H1 (cell line): ENCODE data around the gene CFAP54. TPM values are rescaled to one million over a fixed set of nuclear protein-coding genes. Genes with fewer than 3 reads are reported as not detected.

Experiments
- CTCF ChIA-PET: fragments of 300-600 bp; sonication (Branson Sonifier 250); formaldehyde crosslinking; loops from one replicate; lab custom pipeline; 2021; ENCODE audit not compliant: partially characterized antibody; lab: Charles Lee
- POLR2A ChIA-PET: fragments of 300-600 bp; sonication (Branson Sonifier 250); formaldehyde crosslinking; loops from one replicate; lab custom pipeline; 2021; ENCODE audit warnings: inconsistent platforms; ENCODE audit not compliant: partially characterized antibody; lab: Charles Lee
- DNase-seq, 2 experiments: peaks; one replicate each; pipeline versions ENCODE4 v3.0.0 to v3.0.0-alpha.2; 2010 to 2022; ENCODE audit warnings: low spot score in 2 of 2, low read depth in 1 of 2, mixed read lengths in 1 of 2
- FAIRE-seq: peaks from 2 replicates; lab custom pipeline; 2011; peaks lifted over from hg19 to GRCh38; lab: Jason Lieb, UNC
- H2AFZ ChIP-seq: 2 replicates; pipeline ENCODE4 v1.8.1; 2012; ENCODE audit warnings: low read length, inconsistent platforms
- H2AK5ac ChIP-seq: 2 replicates; pipeline ENCODE4 v1.6.1; 2013; ENCODE audit warnings: low read depth, low read length
- H2BK120ac ChIP-seq: replicated peaks from 2 replicates; pipeline ENCODE3; 2013; ENCODE audit warnings: low read depth, low read length, inconsistent platforms
- H2BK12ac ChIP-seq: 2 replicates; pipeline ENCODE4 v1.6.1; 2013; ENCODE audit warnings: low read depth, low read length
- H2BK15ac ChIP-seq: 2 replicates; pipeline ENCODE4 v1.6.1; 2013; ENCODE audit warnings: low read length
- H2BK20ac ChIP-seq: 2 replicates; pipeline ENCODE4 v1.6.1; 2013; ENCODE audit warnings: low read length
- H2BK5ac ChIP-seq: 2 replicates; pipeline ENCODE4 v1.6.1; 2013; ENCODE audit warnings: low read depth, low read length
- H3K14ac ChIP-seq: 2 replicates; pipeline ENCODE4 v1.6.1; 2013; ENCODE audit warnings: inconsistent platforms; ENCODE audit not compliant: insufficient read length
- H3K18ac ChIP-seq: 2 replicates; pipeline ENCODE4 v1.6.1; 2013; ENCODE audit warnings: low read length; ENCODE audit errors: extremely low read depth
- H3K23ac ChIP-seq: 2 replicates; pipeline ENCODE4 v1.6.1; 2013; ENCODE audit warnings: inconsistent platforms; ENCODE audit not compliant: insufficient read length
- H3K23me2 ChIP-seq: 2 replicates; pipeline ENCODE4 v1.6.1; 2013; ENCODE audit warnings: low read depth, low read length
- H3K27ac ChIP-seq: 2 replicates; pipeline ENCODE4 v1.6.1; 2011; ENCODE audit warnings: low read depth, low read length, inconsistent platforms
- H3K27me3 ChIP-seq, 4 experiments: replicated peaks in 1 of 4; 1 replicate in 1 of 4; 2 replicates in 3 of 4; pipeline versions ENCODE4 v1.6.1 to v1.8.1; 2011 to 2013; ENCODE audit warnings: low read length in 3 of 4, mild to moderate bottlenecking in 3 of 4, inconsistent platforms in 2 of 4, mixed read lengths in 2 of 4, moderate library complexity in 1 of 4; ENCODE audit not compliant: control insufficient read depth in 3 of 4, insufficient read depth in 3 of 4; ENCODE audit errors: extremely low read depth in 1 of 4
- H3K36me3 ChIP-seq, 4 experiments: 2 replicates each; pipeline versions ENCODE4 v1.6.1 to v1.8.1; 2011 to 2013; ENCODE audit warnings: mild to moderate bottlenecking in 4 of 4, low read length in 3 of 4, moderate library complexity in 2 of 4, control low read depth in 1 of 4, inconsistent platforms in 1 of 4; ENCODE audit not compliant: insufficient read depth in 4 of 4, control insufficient read depth in 2 of 4
- H3K4ac ChIP-seq: replicated peaks from 2 replicates; pipeline ENCODE3; 2013; ENCODE audit warnings: low read length, low read depth, mixed read lengths, inconsistent platforms; ENCODE audit not compliant: insufficient read length
- H3K4me1 ChIP-seq, 4 experiments: replicated peaks in 1 of 4; 1 replicate in 1 of 4; 2 replicates in 3 of 4; pipeline versions ENCODE4 v1.6.1 to v1.8.1; 2011 to 2013; ENCODE audit warnings: low read length in 3 of 4, inconsistent platforms in 2 of 4, mixed read lengths in 1 of 4; ENCODE audit not compliant: insufficient read depth in 4 of 4, control insufficient read depth in 3 of 4
- H3K4me2 ChIP-seq, 2 experiments: 2 replicates each; pipeline versions ENCODE4 v1.6.1 to v1.8.1; 2011 to 2013; ENCODE audit warnings: low read depth in 2 of 2, low read length in 2 of 2, control low read depth in 1 of 2, inconsistent platforms in 1 of 2, mild to moderate bottlenecking in 1 of 2; ENCODE audit not compliant: insufficient read depth in 1 of 2
- H3K4me3 ChIP-seq, 4 experiments: fragments of 200-600, 300-600 bp in 1 of 4; sonication (generic), shearing (Covaris generic), sonication (Bioruptor Twin) in 1 of 4; 2 replicates each; pipeline versions ENCODE4 v1.5.1 to v1.8.1; 2011 to 2016; ENCODE audit warnings: low read length in 4 of 4, low read depth in 3 of 4, control low read depth in 2 of 4, inconsistent platforms in 2 of 4, mild to moderate bottlenecking in 2 of 4, mixed read lengths in 1 of 4, moderate library complexity in 1 of 4; ENCODE audit not compliant: insufficient read depth in 2 of 4; ENCODE audit errors: extremely low read depth in 1 of 4
- H3K56ac ChIP-seq: replicated peaks from 2 replicates; pipeline ENCODE3; 2013; ENCODE audit warnings: low read depth, mild to moderate bottlenecking, mixed read lengths, low read length, inconsistent platforms; ENCODE audit not compliant: insufficient read length
- H3K79me1 ChIP-seq: 2 replicates; pipeline ENCODE4 v1.6.1; 2013; ENCODE audit warnings: low read depth, low read length, control low read depth
- H3K79me2 ChIP-seq, 2 experiments: 2 replicates each; pipeline versions ENCODE4 v1.6.1 to v1.8.1; 2012 to 2013; ENCODE audit warnings: low read length in 2 of 2, mild to moderate bottlenecking in 2 of 2, inconsistent platforms in 1 of 2; ENCODE audit not compliant: insufficient read depth in 2 of 2, control insufficient read depth in 1 of 2
- H3K9ac ChIP-seq, 4 experiments: replicated peaks in 1 of 4; 1 replicate in 1 of 4; 2 replicates in 3 of 4; pipeline versions ENCODE4 v1.6.1 to v1.8.1; 2011 to 2013; ENCODE audit warnings: low read depth in 3 of 4, low read length in 3 of 4, control low read depth in 2 of 4, mild to moderate bottlenecking in 2 of 4, moderate library complexity in 2 of 4, inconsistent platforms in 1 of 4; ENCODE audit errors: extremely low read depth in 1 of 4
- H3K9me3 ChIP-seq, 2 experiments: 2 replicates each; pipeline versions ENCODE4 v1.6.1 to v1.8.1; 2012 to 2013; ENCODE audit warnings: mild to moderate bottlenecking in 2 of 2, moderate library complexity in 2 of 2, control low read depth in 1 of 2, inconsistent platforms in 1 of 2, low read depth in 1 of 2, low read length in 1 of 2, mixed read lengths in 1 of 2; ENCODE audit not compliant: insufficient read depth in 2 of 2
- H4K20me1 ChIP-seq, 2 experiments: replicated peaks in 1 of 2; 2 replicates each; pipeline versions ENCODE3 to v1.8.1; 2011 to 2013; ENCODE audit warnings: inconsistent platforms in 2 of 2, low read length in 2 of 2, mild to moderate bottlenecking in 1 of 2; ENCODE audit not compliant: insufficient read depth in 2 of 2, control insufficient read depth in 1 of 2
- H4K5ac ChIP-seq: 2 replicates; pipeline ENCODE4 v1.6.1; 2013; ENCODE audit warnings: low read length, low read depth, mixed read lengths, inconsistent platforms; ENCODE audit not compliant: insufficient read length
- H4K8ac ChIP-seq: 2 replicates; pipeline ENCODE4 v1.8.0; 2013; ENCODE audit warnings: mild to moderate bottlenecking, moderate library complexity, low read length, inconsistent platforms; ENCODE audit not compliant: insufficient read depth; ENCODE audit errors: extremely low read depth
- H4K91ac ChIP-seq: replicated peaks from 2 replicates; pipeline ENCODE3; 2013; ENCODE audit warnings: low read length, mixed read lengths, inconsistent platforms; ENCODE audit not compliant: insufficient read length
- CEBPB ChIP-seq: IDR thresholded peaks from 2 replicates; pipeline ENCODE4 v1.6.1; 2012; ENCODE audit warnings: low read depth, low read length
- MAX ChIP-seq: IDR thresholded peaks from 2 replicates; pipeline ENCODE4 v1.6.1; 2012; ENCODE audit warnings: inconsistent platforms
- RXRA ChIP-seq: IDR thresholded peaks from 2 replicates; pipeline ENCODE4 v1.6.1; 2011; ENCODE audit warnings: low read depth, mild to moderate bottlenecking, low read length, moderate library complexity; ENCODE audit not compliant: insufficient read depth
- WGBS, 2 experiments: shearing (Covaris generic) in 1 of 2; methylation state at CpG; one replicate each; pipeline versions ENCODE4 v1.1.6 to v1.1.7; 2013 to 2015; ENCODE audit warnings: low lambda C conversion rate in 2 of 2, mixed read lengths in 2 of 2, inconsistent platforms in 1 of 2, low coverage in 1 of 2, missing lambda C conversion rate in 1 of 2; ENCODE audit not compliant: insufficient replicate concordance in 2 of 2, insufficient coverage in 1 of 2, insufficient read length in 1 of 2; ENCODE audit errors: extremely low coverage in 1 of 2, missing lambda C conversion rate in 1 of 2; 5-methylcytosine and 5-hydroxymethylcytosine counted together
- polyA plus RNA-seq, 7 experiments: library from polyadenylated mRNA; depleted of rRNA in 3 of 7; stranded (reverse) in 5 of 7; unstranded in 2 of 7; fragments of >200 nt in 5 of 7; fragments of 200-250 nt in 2 of 7; gene quantifications; 1 replicate in 5 of 7; 2 replicates in 1 of 7; 4 replicates in 1 of 7; pipeline versions ENCODE4 v1.2.1 to v1.2.3, GENCODE V29; 2011 to 2013; ENCODE audit warnings: missing spikeins in 2 of 7, mixed read lengths in 2 of 7
- total RNA-seq: library from RNA; stranded (reverse); fragmentation: NEBNext Ultra II Directional; extraction: Animal tissue kit (Norgen Biotek cat#: 25700); gene quantifications from 2 replicates; pipeline ENCODE4 v1.2.1, GENCODE V29; 2021

The CFAP54 gene
- total and polyA plus RNA-seq, 2 of the 8 experiments (the other 6 are each of a cell fraction or from before 2014, with no cell fraction given), result 0.17 to 0.33 TPM

- WGBS, 2 experiments, result 91% methylated on average over 4 of the region's 4 CpGs; no CpG with 5 or more reads in 1 of the 2 experiments
- no peak for FAIRE-seq
- no peak overlapping the region for H3K27ac ChIP-seq
- TF ChIP-seq RXRA, result no peak
- no peak for TF ChIP-seq MAX
- no peak for TF ChIP-seq CEBPB
Observed at GRCh38 chr12:96457191-96457930, 32.0 kb upstream of the CFAP54 start.

More at GRCh38 chr12:96457191-96457930, 32.0 kb upstream of the CFAP54 start:
- ChIA-PET CTCF (interaction anchor here (0.6 kb wide), 2 partner anchors 56 to 760 kb away, joined by 3 to 5 read pairs; no protein-coding TSS in a partner anchor), POLR2A (no interaction called here)
- Histone ChIP-seq H2BK5ac (no peak overlapping the region), H2BK120ac (no peak overlapping the region), H3K4ac (no peak overlapping the region), H3K79me2 (no peaks in the 10 kb centered on the region), H3K18ac (no peak overlapping the region), H3K9me3 (no peaks in the 10 kb centered on the region), H4K91ac (no peak overlapping the region), H3K9ac (no peak overlapping the region), H2BK15ac (no peak overlapping the region), H3K56ac (no peak overlapping the region), H3K14ac (no peak overlapping the region), H3K4me2 (no peak overlapping the region), H3K23me2 (no peaks in the 10 kb centered on the region), H2AFZ (no peak overlapping the region), H2AK5ac (no peak overlapping the region), H3K79me1 (no peaks in the 10 kb centered on the region), H2BK20ac (no peak overlapping the region), H3K4me1 (no peaks in the 10 kb centered on the region), H4K8ac (no peak overlapping the region), H4K5ac (no peak overlapping the region), H3K36me3 (no peaks in the 10 kb centered on the region), H3K27me3 (no peaks in the 10 kb centered on the region), H2BK12ac (no peak overlapping the region), H3K4me3 (no peak overlapping the region), H4K20me1 (no peaks in the 10 kb centered on the region), H3K23ac (no peak overlapping the region)
- DNase-seq, result no peak
